Natural killer cell (primary cell): ENCODE measurements around the gene NACC2. TPM values are rescaled to one million over a fixed set of nuclear protein-coding genes. Genes with fewer than 3 reads are reported as not detected.
"Not testable (repeated sequence)": the region's sequence is repeated elsewhere in the genome, so short reads cannot be mapped to it uniquely, and the experiment has no call there.

Source experiments
- ATAC-seq, 3 donors: fragments of 150-1000 bp in 2 of 3; fragments of 200-7000 bp in 1 of 3; cut with Tn5 transposase; 1 replicate in 1 of 3; 2 replicates in 2 of 3; pipeline ENCODE4 v1.10.0; 2021; ENCODE audit warnings: mild to moderate bottlenecking in 2 of 3, moderate library complexity in 2 of 3
- DNase-seq, 2 donors: peaks; one replicate each; pipeline versions ENCODE4 v3.0.0 to v3.0.0-alpha.2; 2013 to 2021; ENCODE audit warnings: mixed read lengths in 1 of 2
- H3K27ac ChIP-seq: one replicate; pipeline ENCODE4 v1.5.1; 2013; ENCODE audit warnings: mild to moderate bottlenecking, low read length
- H3K27me3 ChIP-seq: one replicate; pipeline ENCODE4 v1.6.1; 2013; ENCODE audit warnings: low read length; ENCODE audit not compliant: control insufficient read depth, insufficient read depth
- H3K36me3 ChIP-seq: one replicate; pipeline ENCODE4 v1.6.1; 2013; ENCODE audit warnings: low read length; ENCODE audit not compliant: control insufficient read depth, insufficient read depth
- H3K4me1 ChIP-seq: one replicate; pipeline ENCODE4 v1.6.1; 2013; ENCODE audit warnings: low read length; ENCODE audit not compliant: control insufficient read depth, insufficient read depth
- H3K4me3 ChIP-seq: one replicate; pipeline ENCODE4 v1.5.1; 2013; ENCODE audit warnings: low read length
- H3K9me3 ChIP-seq: one replicate; pipeline ENCODE4 v1.6.1; 2013; ENCODE audit warnings: low read length; ENCODE audit not compliant: control insufficient read depth, insufficient read depth
- H3K27ac Mint-ChIP-seq, 2 donors: one replicate each; pipeline ENCODE4 v1.8.0; 2022; ENCODE audit warnings: mild to moderate bottlenecking in 2 of 2, mixed read lengths in 2 of 2, moderate library complexity in 1 of 2
- H3K27me3 Mint-ChIP-seq, 2 donors: one replicate each; pipeline ENCODE4 v1.8.0; 2022; ENCODE audit warnings: low read depth in 2 of 2, mixed read lengths in 2 of 2
- H3K36me3 Mint-ChIP-seq: one replicate; pipeline ENCODE4 v1.8.0; 2022; ENCODE audit warnings: mixed read lengths
- H3K4me1 Mint-ChIP-seq, 2 donors: one replicate each; pipeline ENCODE4 v1.8.0; 2022; ENCODE audit warnings: mixed read lengths in 2 of 2
- H3K4me3 Mint-ChIP-seq: one replicate; pipeline ENCODE4 v1.8.0; 2022; ENCODE audit warnings: mild to moderate bottlenecking, moderate library complexity, mixed read lengths
- H3K9me3 Mint-ChIP-seq, 2 donors: one replicate each; pipeline ENCODE4 v1.8.0; 2022; ENCODE audit warnings: mixed read lengths in 2 of 2
- CTCF ChIP-seq: fragments of 200-600 bp; IDR thresholded peaks from one replicate; pipeline ENCODE4 v1.8.0; 2022; ENCODE audit warnings: antibody characterized with exemption
- WGBS: methylation state at CpG from one replicate; pipeline ENCODE4 v1.1.7; 2013; ENCODE audit warnings: missing lambda C conversion rate; ENCODE audit not compliant: insufficient coverage; 5-methylcytosine and 5-hydroxymethylcytosine counted together
- intact Hi-C: fragments of 100-400 bp; cut with micrococcal nuclease; formaldehyde crosslinking; loops from one replicate; pipeline ENCODE4 v1.14.2; 2022
- total RNA-seq, 4 donors: library from RNA; stranded (reverse); fragments of 120-200 nt in 1 of 4; gene quantifications; one replicate each; pipeline versions ENCODE4 v1.2.3 to v1.2.4, GENCODE V29; 2013 to 2022

Gene NACC2
- total RNA-seq, 3 donors from 2014 or later (not counting 1 experiment from before 2014, with no cell fraction given), result 14.5 to 21.6 (median 21.2) TPM

GRCh38 chr9:136104488-136104800 lies 9.4 kb upstream of the NACC2 start:
- whole genome bisulfite sequencing, result 70% methylated on average over 1 of the region's 1 CpG
- Mint-ChIP-seq H3K4me3 (no peak overlapping the region), H3K27ac (no peak overlapping the region), H3K36me3 (no peaks in the 10 kb centered on the region), H3K9me3 (no peaks in the 10 kb centered on the region), H3K4me1 (peaks cover 11 to 44% of the 10 kb centered on the region in 2 donors), H3K27me3 (no peaks in the 10 kb centered on the region)
- no peak for DNase-seq
- intact Hi-C loops, result no loop called here
- H3K36me3 ChIP-seq, result no peaks in the 10 kb centered on the region
- H3K4me3 ChIP-seq, result no peak overlapping the region
- no peaks in the 10 kb centered on the region for H3K9me3 ChIP-seq
- no peaks in the 10 kb centered on the region for H3K27me3 ChIP-seq
- no peak for ATAC-seq
- no peak overlapping the region for H3K27ac ChIP-seq
- H3K4me1 ChIP-seq, result peaks cover 52% of the 10 kb centered on the region
- TF ChIP-seq CTCF, result no peak

- intact Hi-C loops, result no loop called here
- 87% methylated on average over 33 of the region's 34 CpGs for WGBS
- Mint-ChIP-seq H3K9me3 (no peaks in the 10 kb centered on the region), H3K4me3 (no peak overlapping the region), H3K36me3 (no peaks in the 10 kb centered on the region), H3K4me1 (peaks cover 16 to 44% of the 10 kb centered on the region in 2 donors), H3K27ac (no peak overlapping the region), H3K27me3 (no peaks in the 10 kb centered on the region)
- no peak for TF ChIP-seq CTCF
- no peaks in the 10 kb centered on the region for H3K27me3 ChIP-seq
- no peak overlapping the region for H3K27ac ChIP-seq
- ATAC-seq (no peak), DNase-seq (no peak)
- H3K9me3 ChIP-seq, result no peaks in the 10 kb centered on the region
- H3K4me1 ChIP-seq, result peaks cover 52% of the 10 kb centered on the region
- no peak overlapping the region for H3K4me3 ChIP-seq
- H3K36me3 ChIP-seq, result no peaks in the 10 kb centered on the region
Observed at GRCh38 chr9:136103651-136104487, 8.8 kb upstream of the NACC2 start.

DNA sequence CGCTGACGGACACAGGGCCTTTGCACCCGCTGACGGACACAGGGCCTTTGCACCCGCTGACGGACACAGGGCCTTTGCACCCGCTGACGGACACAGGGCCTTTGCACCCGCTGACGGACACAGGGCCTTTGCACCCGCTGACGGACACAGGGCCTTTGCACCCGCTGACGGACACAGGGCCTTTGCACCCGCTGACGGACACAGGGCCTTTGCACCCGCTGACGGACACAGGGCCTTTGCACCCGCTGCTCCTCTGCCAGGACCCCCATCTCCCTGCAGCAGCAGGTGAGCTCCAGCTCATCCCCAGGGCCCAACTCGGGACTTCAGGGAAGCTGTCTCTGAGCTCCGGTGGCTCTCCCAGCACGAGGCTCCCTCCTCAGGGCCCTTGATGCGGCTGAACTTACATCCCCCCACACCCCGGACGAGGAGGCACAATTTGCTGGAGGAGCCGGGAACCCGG lies 6.6 kb upstream of the NACC2 start:
- intact Hi-C loops, H3K4me3 ChIP-seq, H3K27me3 ChIP-seq, H3K27ac Mint-ChIP-seq, H3K27me3 Mint-ChIP-seq, H3K36me3 Mint-ChIP-seq, H3K27ac ChIP-seq, H3K4me3 Mint-ChIP-seq, H3K9me3 Mint-ChIP-seq, DNase-seq, H3K9me3 ChIP-seq, ATAC-seq, H3K36me3 ChIP-seq: not testable (repeated sequence)
- peaks cover 12 to 36% of the 10 kb centered on the region in 2 donors for H3K4me1 Mint-ChIP-seq
- H3K4me1 ChIP-seq, result peaks cover 37% of the 10 kb centered on the region
- WGBS, result 86% methylated on average over 13 of the region's 27 CpGs

GRCh38 chr9:136100700-136101614 lies 5.9 kb upstream of the NACC2 start:
- ATAC-seq (no peak), DNase-seq (no peak)
- Mint-ChIP-seq H3K9me3 (no peaks in the 10 kb centered on the region), H3K27me3 (no peaks in the 10 kb centered on the region), H3K27ac (no peak overlapping the region), H3K36me3 (no peaks in the 10 kb centered on the region), H3K4me3 (no peak overlapping the region), H3K4me1 (peaks cover 12 to 35% of the 10 kb centered on the region in 2 donors)
- 82% methylated on average over 22 of the region's 30 CpGs for WGBS
- Histone ChIP-seq H3K27ac (no peak overlapping the region), H3K36me3 (no peaks in the 10 kb centered on the region), H3K4me3 (no peak overlapping the region), H3K4me1 (peaks cover 37% of the 10 kb centered on the region), H3K9me3 (no peaks in the 10 kb centered on the region), H3K27me3 (no peaks in the 10 kb centered on the region)
- TF ChIP-seq CTCF, result no peak
- intact Hi-C loops, result no loop called here
